Uterus (tissue), 4 donors: Measurements from ENCODE around the gene STXBP5. TPM values are rescaled to one million over a fixed set of nuclear protein-coding genes. Genes with fewer than 3 reads are reported as not detected.

Source experiments
- DNase-seq, 2 donors: peaks; one replicate each; pipeline ENCODE4 v3.0.0-alpha.2; 2019 to 2020
- H3K27ac ChIP-seq, 2 donors: fragments of 200-600 bp; sonication (generic); 1 replicate in 1 of 2; 2 replicates in 1 of 2; pipeline ENCODE4 v1.5.1; 2016 to 2018
- H3K27me3 ChIP-seq, 2 donors: fragments of 200-600 bp; sonication (generic); one replicate each; pipeline ENCODE4 v1.5.1; 2018 to 2019; ENCODE audit warnings: control low read depth in 1 of 2
- H3K36me3 ChIP-seq, 2 donors: fragments of 200-600 bp; sonication (generic); one replicate each; pipeline ENCODE4 v1.5.1; 2019; ENCODE audit warnings: control low read depth in 1 of 2
- H3K4me1 ChIP-seq, 2 donors: fragments of 200-600 bp; sonication (generic); one replicate each; pipeline ENCODE4 v1.5.1; 2018 to 2019; ENCODE audit warnings: control low read depth in 1 of 2
- H3K4me3 ChIP-seq, 2 donors: fragments of 200-600 bp; sonication (generic); 1 replicate in 1 of 2; 2 replicates in 1 of 2; pipeline ENCODE4 v1.5.1; 2018 to 2019; ENCODE audit warnings: mild to moderate bottlenecking in 1 of 2
- H3K9me3 ChIP-seq, 2 donors: fragments of 200-600 bp; sonication (generic); one replicate each; pipeline ENCODE4 v1.5.1; 2019; ENCODE audit warnings: control low read depth in 1 of 2
- POLR2A ChIP-seq, 2 donors: fragments of 450-650 bp; IDR thresholded peaks; one replicate each; pipeline ENCODE4 v1.6.1; 2016; ENCODE audit warnings: antibody characterized with exemption in 2 of 2, mild to moderate bottlenecking in 1 of 2, moderate library complexity in 1 of 2
- intact Hi-C: fragments of 100-400 bp; cut with DNase I; formaldehyde crosslinking; loops from one replicate; pipeline ENCODE4 v1.15.1; 2023; ENCODE audit warnings: low total_unique reads
- total RNA-seq, 4 donors: library from RNA; depleted of rRNA in 3 of 4; stranded (reverse); fragments of >200 nt in 3 of 4; gene quantifications; one replicate each; pipeline versions ENCODE4 v1.1.0 to v1.2.4, GENCODE V29; 2014 to 2023
- TF ChIP-seq, protein P1 (sequence below), 4 experiments: fragments of 200-600 bp in 2 of 4; fragments of 450-650 bp in 2 of 4; sonication (generic) in 2 of 4; IDR thresholded peaks; one replicate each; pipeline ENCODE4 v1.5.1; 2016 to 2019; ENCODE audit warnings: antibody characterized with exemption in 4 of 4, mild to moderate bottlenecking in 2 of 4, moderate library complexity in 1 of 4
- donor health status: DM: yes; HTN: yes; CAD: no.

STXBP5 gene
- total RNA-seq, 4 donors from 2014 or later: 28.9 to 80.2 (median 36.9) TPM

- Histone ChIP-seq H3K9me3 (no peaks in the 10 kb centered on the region), H3K27me3 (no peaks in the 10 kb centered on the region), H3K36me3 (no peaks in the 10 kb centered on the region), H3K27ac (no peak overlapping the region), H3K4me3 (no peak overlapping the region), H3K4me1 (no peaks in the 10 kb centered on the region)
- intact Hi-C loops: no loop called here
- DNase-seq: no peak
- no peak for TF ChIP-seq POLR2A (IDR thresholded peaks at IDR 0.05)
- TF ChIP-seq, protein P1, sequence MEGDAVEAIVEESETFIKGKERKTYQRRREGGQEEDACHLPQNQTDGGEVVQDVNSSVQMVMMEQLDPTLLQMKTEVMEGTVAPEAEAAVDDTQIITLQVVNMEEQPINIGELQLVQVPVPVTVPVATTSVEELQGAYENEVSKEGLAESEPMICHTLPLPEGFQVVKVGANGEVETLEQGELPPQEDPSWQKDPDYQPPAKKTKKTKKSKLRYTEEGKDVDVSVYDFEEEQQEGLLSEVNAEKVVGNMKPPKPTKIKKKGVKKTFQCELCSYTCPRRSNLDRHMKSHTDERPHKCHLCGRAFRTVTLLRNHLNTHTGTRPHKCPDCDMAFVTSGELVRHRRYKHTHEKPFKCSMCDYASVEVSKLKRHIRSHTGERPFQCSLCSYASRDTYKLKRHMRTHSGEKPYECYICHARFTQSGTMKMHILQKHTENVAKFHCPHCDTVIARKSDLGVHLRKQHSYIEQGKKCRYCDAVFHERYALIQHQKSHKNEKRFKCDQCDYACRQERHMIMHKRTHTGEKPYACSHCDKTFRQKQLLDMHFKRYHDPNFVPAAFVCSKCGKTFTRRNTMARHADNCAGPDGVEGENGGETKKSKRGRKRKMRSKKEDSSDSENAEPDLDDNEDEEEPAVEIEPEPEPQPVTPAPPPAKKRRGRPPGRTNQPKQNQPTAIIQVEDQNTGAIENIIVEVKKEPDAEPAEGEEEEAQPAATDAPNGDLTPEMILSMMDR (IDR thresholded peaks at IDR 0.05): no peak
Observed at GRCh38 chr6:147158881-147159280, 45.3 kb upstream of the STXBP5 start.

GRCh38 chr6:147159536-147160374, 44.5 kb upstream of the STXBP5 start:
- Histone ChIP-seq H3K27me3 (no peaks in the 10 kb centered on the region), H3K9me3 (no peaks in the 10 kb centered on the region), H3K4me1 (no peaks in the 10 kb centered on the region), H3K36me3 (no peaks in the 10 kb centered on the region), H3K4me3 (no peak overlapping the region), H3K27ac (no peak overlapping the region)
- TF ChIP-seq, protein P1 (IDR thresholded peaks at IDR 0.05): no peak
- no peak for TF ChIP-seq POLR2A (IDR thresholded peaks at IDR 0.05)
- intact Hi-C loops: no loop called here
- no peak for DNase-seq

DNA sequence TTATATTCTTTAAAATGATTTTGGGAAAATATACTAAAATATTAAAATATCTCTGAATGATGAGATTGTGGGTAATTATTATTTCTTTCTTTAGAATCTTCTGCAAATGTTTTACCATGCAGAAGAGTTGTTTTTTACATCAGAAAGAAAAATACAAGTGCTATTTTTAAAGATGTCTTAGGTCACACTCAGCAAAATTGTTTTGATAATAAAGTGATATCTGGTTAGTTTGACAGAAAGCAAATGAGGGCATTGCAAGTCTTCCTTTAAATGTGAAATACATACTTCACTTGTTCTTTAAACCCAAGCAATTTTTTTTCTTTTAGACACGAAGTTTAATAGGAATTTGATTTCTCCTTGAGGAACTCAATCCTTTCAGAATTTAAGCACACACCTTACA, 43.6 kb upstream of the STXBP5 start:
- H3K27ac ChIP-seq: no peak overlapping the region
- H3K4me3 ChIP-seq: no peak overlapping the region
- TF ChIP-seq, protein P1 (IDR thresholded peaks at IDR 0.05): no peak
- TF ChIP-seq POLR2A (IDR thresholded peaks at IDR 0.05): no peak
- no peaks in the 10 kb centered on the region for H3K9me3 ChIP-seq
- no peaks in the 10 kb centered on the region for H3K36me3 ChIP-seq
- H3K4me1 ChIP-seq: no peaks in the 10 kb centered on the region
- DNase-seq: no peak
- intact Hi-C loops: no loop called here
- H3K27me3 ChIP-seq: no peaks in the 10 kb centered on the region

DNA sequence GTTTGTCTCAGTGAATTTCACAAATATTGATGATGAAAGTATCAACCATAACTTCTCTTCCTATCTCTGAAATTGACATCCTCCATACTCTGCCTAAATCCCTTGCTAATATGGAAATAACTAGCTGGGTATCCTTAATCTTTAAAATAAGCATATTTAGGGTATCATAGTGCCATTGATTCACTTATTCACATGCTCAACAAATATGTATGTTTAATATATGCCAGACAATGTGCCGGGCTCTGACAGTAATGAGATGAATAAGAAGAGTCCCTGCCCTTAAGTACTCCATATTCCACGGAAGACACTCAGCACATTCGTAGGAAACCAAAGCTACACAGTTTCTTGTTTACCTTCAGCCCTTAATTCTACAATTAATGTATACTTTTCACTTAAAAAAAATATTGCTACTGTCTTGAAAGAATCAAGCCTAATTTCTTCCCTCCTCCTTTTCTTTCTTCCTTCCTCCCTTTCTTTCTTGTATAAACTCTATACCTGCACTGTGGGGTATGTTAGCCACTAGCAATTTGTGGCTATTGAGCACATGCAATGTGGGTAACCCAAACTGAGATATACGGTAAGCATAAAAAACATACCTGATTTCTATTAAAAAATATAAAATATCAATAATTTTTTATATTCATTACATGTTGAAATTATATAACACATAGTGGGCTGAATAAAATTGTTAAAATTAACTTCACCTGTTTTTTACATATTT, 42.8 kb upstream of the STXBP5 start:
- Histone ChIP-seq H3K9me3 (no peaks in the 10 kb centered on the region), H3K36me3 (no peaks in the 10 kb centered on the region), H3K27me3 (no peaks in the 10 kb centered on the region), H3K4me1 (no peaks in the 10 kb centered on the region), H3K27ac (no peak overlapping the region), H3K4me3 (no peak overlapping the region)
- no peak for DNase-seq
- TF ChIP-seq POLR2A (IDR thresholded peaks at IDR 0.05): no peak
- TF ChIP-seq, protein P1 (IDR thresholded peaks at IDR 0.05): no peak
- intact Hi-C loops: no loop called here

DNA sequence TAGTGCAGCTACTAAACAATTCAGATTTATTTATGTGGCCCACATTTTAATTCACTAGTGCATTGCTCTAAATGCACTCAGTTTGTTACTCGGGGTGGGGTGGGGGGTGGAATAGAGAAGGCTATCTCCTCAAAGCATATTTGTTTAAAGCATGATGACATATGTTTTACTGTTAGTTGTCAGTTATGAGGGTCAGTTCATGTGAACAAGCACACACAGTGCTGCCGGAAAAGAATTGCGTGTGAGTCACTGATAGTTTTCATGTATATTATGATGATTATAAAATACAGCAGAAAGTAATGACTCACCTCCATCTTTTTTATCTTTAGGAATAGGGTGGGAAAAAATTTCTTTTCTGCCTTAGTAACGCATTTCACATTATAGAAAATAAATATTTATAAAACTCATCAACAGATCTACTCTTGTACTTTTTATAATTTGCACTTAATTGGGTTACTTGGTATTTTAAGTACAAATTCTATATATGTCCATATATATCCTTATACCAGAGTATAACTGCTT, 42.2 kb upstream of the STXBP5 start:
- H3K4me1 ChIP-seq: no peaks in the 10 kb centered on the region
- intact Hi-C loops: no loop called here
- no peaks in the 10 kb centered on the region for H3K36me3 ChIP-seq
- no peaks in the 10 kb centered on the region for H3K27me3 ChIP-seq
- TF ChIP-seq, protein P1 (IDR thresholded peaks at IDR 0.05): no peak
- TF ChIP-seq POLR2A (IDR thresholded peaks at IDR 0.05): no peak
- H3K9me3 ChIP-seq: no peaks in the 10 kb centered on the region
- no peak overlapping the region for H3K4me3 ChIP-seq
- DNase-seq: no peak
- no peak overlapping the region for H3K27ac ChIP-seq
